Measurements from ENCODE around the gene ARHGAP23.

The ARHGAP23 gene

GRCh38 chr17:38554430-38555350, 126.4 kb downstream of the ARHGAP23 start:
- DNase-seq, result no peak

GRCh38 chr17:38556239-38556638, 128.0 kb downstream of the ARHGAP23 start:
- no peak for DNase-seq

GRCh38 chr17:38557396-38557795, 129.1 kb downstream of the ARHGAP23 start:
- no peak for DNase-seq

DNA sequence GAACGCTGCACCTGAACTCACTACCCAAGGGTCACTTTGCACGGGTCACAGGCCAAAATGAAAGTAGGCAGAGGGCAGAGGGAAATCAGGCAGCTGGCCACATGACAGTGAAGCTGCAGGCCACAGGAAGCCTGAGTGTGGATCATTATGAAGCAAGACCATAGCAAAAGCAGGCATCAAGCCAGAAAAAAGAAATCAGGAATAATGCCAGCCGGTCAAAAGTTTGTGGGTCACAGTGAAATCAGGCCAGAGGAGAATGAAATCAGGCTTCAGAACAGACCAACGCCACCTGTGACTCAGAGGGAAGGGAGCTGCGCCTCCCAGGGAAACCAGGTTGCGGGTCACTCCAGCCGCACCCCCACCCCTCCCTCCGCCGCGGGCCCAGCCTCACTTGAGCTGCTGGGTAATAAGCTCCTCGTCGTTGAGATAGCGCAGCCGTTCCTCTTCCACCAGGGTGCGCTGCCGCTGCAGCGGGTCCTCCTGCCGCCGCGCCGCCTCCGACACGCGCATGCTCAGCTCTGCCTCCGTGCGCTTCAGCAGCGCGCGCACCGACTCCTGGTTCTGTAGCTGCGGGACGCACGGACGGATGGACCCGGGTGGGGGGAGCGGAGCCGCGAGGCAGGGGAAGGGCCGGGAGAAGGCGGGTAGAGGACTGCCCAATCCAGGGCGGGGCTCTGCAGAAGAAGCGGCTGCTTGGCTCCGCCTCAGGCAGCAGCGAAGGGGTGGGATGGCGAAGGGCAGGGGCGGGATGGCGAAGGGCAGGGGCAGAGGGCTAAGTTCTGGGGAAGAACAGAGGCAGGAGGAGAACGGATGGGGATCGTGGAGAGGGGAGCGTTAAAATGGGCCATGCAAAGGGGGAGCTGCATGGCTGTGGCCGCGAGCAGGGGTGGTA, 129.8 kb downstream of the ARHGAP23 start:
- peak; percentile 91 for DNase-seq

GRCh38 chr17:38558728-38559050, 130.4 kb downstream of the ARHGAP23 start:
- no peak for DNase-seq

DNA sequence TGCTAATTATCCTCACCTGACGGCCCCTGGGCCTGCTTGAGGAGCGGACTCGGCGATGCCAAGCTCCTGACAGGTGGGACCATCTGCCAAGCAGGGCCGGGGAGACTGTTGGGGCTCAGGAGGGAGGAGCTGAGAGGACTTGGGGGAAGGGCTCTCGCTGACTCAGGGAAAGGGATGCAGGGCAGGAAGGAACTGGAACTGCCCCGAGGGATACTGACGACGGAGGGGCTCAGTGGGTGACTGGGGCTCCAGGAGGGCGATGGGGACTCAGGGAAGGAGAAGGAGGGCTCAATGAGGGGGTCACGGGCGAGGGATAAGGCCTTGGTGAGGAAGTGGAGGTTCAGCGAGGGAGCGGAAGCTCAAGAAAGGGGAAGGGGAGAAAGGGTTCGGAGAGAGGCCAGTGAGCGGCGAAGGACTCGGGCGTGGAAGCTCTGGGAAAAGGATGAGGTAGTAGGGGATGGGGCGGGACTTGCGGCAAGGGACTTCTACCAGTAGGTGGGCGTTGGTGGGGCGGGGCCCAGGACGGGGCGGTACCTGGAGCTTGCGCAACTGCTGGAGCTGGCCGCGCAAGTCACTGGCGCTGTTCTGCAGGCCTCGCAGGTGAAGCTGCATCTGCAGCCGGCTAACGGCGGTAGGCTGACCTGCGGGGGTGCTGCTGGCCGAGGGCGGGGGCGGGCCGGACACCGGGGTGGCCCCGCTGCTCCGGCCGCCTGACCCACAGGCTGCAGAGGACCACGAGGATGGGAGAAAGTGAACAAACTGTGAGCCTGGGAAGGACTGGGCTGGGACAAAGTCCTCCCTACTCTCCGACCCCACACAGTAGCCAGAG, 131.0 kb downstream of the ARHGAP23 start:
- DNase-seq, result peak; percentile 78

GRCh38 chr17:38559880-38560230, 131.6 kb downstream of the ARHGAP23 start:
- no peak for DNase-seq

GRCh38 chr17:38560503-38561318, 132.4 kb downstream of the ARHGAP23 start:
- DNase-seq, result no peak

DNA sequence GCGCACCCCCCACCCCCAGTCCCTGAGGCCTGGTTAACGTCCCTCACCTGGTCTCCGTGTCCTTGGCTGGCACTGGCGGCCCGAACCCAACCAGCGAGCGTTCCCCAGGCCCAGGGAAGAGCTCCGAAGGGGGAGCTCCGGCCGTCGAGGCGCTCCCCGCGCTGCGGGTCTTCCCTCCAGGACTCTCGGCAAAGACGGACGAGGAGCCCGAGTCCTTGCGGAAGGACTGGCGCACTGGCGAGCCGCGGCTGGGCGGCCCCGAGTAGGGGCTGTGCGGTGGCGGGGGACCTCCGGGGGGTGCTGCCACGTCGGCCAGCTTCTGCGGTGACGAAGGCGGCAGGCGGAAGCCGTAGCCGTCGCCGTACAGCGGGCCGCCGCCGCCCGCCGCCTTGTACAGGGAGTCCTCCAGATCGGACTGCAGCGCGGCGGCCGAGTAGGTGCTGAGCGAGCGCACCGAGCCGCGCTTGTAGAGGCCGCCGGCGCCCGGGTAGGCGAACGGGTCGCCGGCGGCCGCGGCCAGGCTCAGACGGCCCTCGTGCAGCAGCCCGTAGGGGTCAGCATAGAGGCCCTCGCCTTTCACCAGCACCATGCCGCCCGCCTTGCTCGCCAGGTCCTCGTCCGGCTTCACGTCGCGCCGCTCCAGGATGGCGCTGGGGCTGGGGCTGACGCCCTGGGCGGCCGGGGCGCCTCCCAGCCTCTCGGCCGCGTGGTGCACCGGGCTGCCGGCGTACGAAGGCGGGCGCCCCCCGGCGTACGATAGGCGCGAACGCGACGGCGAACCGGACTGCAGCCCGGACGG, 133.4 kb downstream of the ARHGAP23 start:
- DNase-seq, result no peak
